ENCODE data around the gene RBM4B.
"Not testable (repeated sequence)": the region's sequence is repeated elsewhere in the genome, so short reads cannot be mapped to it uniquely, and the experiment has no call there.

Gene RBM4B

GRCh38 chr11:66677599-66678375 is at the start of gene RBM4B:
Gene RBM4B, minus strand, starts transcription at chr11:66677887. Its CDS starts 808 bp downstream, at chr11:66677079.
- peak; percentile 93 for DNase-seq

- DNase-seq = no peak
These were observed 48.0 kb upstream of the RBM4B start for GRCh38 chr11:66725647-66726046.

GRCh38 chr11:66725114-66725513 is 47.4 kb upstream of the RBM4B start:
- DNase-seq = no peak

- not testable (repeated sequence) for DNase-seq
These were observed 46.5 kb upstream of the RBM4B start for GRCh38 chr11:66724167-66724566.

- DNase-seq = no peak
These were observed 46.0 kb upstream of the RBM4B start for GRCh38 chr11:66723693-66724092.

- DNase-seq = no peak
These were observed 45.3 kb upstream of the RBM4B start for GRCh38 chr11:66722745-66723651.

- DNase-seq = no peak
These were observed 44.3 kb upstream of the RBM4B start for GRCh38 chr11:66721939-66722338.

GRCh38 chr11:66720899-66721470 is 43.3 kb upstream of the RBM4B start:
- DNase-seq = no peak

- peak; percentile 23 for DNase-seq
These were observed 42.7 kb upstream of the RBM4B start for GRCh38 chr11:66720223-66720898.

GRCh38 chr11:66719111-66719872 is 41.6 kb upstream of the RBM4B start:
- DNase-seq = no peak

- DNase-seq = no peak
These were observed 40.8 kb upstream of the RBM4B start for GRCh38 chr11:66718320-66718971.

GRCh38 chr11:66717925-66718319 is 40.2 kb upstream of the RBM4B start:
- DNase-seq = no peak

- DNase-seq = no peak
These were observed 39.3 kb upstream of the RBM4B start for GRCh38 chr11:66716996-66717395.

- DNase-seq = no peak
These were observed 37.8 kb upstream of the RBM4B start for GRCh38 chr11:66715346-66716085.

GRCh38 chr11:66713746-66714480 is 36.2 kb upstream of the RBM4B start:
- DNase-seq = no peak

GRCh38 chr11:66710384-66710930 is 32.8 kb upstream of the RBM4B start:
- no peak for DNase-seq

GRCh38 chr11:66708701-66709100 is 31.0 kb upstream of the RBM4B start:
- DNase-seq = no peak

- DNase-seq = no peak
These were observed 30.4 kb upstream of the RBM4B start for GRCh38 chr11:66708094-66708493.

GRCh38 chr11:66707486-66707885 is 29.8 kb upstream of the RBM4B start:
- DNase-seq = no peak

- DNase-seq = no peak
These were observed 29.3 kb upstream of the RBM4B start for GRCh38 chr11:66706989-66707388.

All from stimulated activated CD4-positive, alpha-beta T cell treated with anti-CD3 and anti-CD28 coated beads, Interleukin-4, amount 100 ng/mL, for 1 hour (primary cell).